ENCODE data around the gene DTX1.

The DTX1 gene

DNA sequence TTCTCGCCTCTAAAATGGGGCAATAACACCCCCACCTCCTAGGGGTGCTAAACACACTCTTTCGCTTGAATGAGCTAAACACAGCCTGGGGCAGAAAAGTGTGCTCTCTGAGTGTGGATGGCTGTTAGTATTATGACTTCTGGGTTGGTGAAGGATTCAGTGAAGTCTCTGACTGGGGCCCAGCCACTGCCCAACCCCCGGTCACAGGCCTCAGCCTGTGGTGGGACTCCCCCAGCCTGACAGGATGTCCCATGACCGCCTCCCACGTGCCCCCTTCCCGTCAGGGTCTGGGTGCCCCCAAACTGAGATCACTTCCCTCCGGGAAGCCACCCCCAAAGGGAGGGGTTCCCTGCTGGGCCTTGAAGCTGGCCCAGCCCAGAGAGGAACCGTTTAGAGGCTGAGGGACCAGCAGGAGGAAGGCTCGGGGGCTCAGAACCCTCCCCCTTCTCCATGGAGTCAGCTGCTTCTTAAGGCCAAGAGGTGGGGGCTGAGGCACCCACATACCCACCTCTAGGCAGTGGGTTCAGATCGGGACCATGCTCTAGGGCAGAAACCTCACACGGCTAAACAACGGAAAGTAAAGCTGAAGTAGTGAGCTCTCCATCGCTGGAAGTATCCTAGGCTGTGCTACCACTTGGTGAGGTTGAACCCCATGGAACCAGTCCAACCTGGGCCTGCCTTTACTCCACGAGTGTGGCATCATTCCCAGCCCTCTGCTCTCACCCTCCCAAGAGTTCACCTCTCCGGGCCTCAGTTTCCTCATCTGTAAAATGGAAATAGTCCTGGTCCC, 13.8 kb downstream of the DTX1 start:
- DNase-seq (ENCODE audit: extremely low read depth in 1 of 2, low read depth in 1 of 2), result no peak

DNA sequence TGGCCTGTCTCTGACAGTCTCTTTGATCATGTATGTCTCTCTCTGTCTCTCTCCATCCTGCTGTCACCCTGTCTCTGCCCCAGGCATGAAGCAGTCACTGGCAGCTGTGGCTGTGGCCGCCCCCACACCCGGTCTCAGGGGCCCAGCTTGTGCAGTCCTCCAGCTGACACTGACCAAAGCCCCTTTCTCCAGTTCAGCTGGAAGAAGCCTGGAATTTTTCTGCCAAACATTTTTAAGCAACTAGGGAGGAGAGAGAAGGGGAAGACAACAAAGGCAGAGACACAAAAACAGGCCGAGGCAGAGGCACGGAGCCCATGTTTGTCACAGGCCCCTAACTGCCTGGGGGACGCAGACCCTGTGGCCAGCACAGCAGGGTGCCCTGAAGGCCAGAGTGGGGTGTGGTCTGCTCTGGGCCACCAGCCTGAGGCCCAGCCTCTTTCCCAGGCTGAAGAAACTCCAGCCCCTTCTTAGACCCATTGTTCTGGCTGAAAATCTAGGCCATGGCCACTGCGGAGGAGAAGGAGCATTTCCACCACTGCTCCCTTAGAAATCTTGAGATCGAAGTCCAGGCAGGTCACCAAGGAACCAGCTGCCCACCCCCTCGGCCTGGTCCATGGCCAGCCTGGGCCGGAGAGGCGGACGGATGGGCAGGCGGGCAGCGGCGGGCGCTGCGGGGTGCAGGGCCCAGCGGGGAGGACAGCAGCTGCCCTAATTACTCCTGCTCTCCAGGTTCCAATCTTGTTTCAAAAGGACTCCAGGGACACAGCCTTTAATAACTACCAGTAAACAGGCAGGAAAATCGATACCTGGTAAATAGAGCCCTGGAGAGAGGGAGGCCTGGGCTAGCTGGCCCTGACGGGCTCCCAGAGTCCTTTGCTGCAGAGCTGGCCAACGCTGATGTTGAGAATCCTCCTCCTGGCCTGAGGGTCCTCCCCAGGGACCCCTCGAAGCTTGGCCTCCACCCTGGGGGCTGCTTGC, 14.9 kb downstream of the DTX1 start:
- DNase-seq (ENCODE audit: extremely low read depth in 1 of 2, low read depth in 1 of 2), result no peak

- DNase-seq (ENCODE audit: extremely low read depth in 1 of 2, low read depth in 1 of 2), result no peak
Measured at GRCh38 chr12:113072136-113072535, 15.6 kb downstream of the DTX1 start.

DNA sequence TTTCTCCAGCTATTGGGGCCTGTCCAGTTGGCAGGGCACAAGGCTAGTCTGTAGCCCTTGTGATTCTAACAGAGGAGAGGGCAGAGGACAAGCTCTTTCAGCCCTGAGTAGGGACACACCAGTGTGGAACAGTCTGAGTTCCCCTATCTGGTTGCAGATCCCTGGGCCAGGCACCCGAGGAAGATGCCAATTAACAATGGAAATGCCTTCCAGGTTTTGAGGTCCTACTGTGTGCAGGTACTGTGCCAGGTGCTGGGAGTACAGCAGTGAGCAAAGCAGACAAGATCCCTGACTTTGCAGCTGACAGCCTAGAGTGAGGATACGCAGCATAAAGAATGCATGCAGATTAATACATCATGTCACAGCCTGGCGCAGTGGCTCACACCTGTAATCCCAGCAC, 17.1 kb downstream of the DTX1 start:
- DNase-seq (ENCODE audit: extremely low read depth in 1 of 2, low read depth in 1 of 2), result no peak

GRCh38 chr12:113075137-113075683, 18.7 kb downstream of the DTX1 start:
- DNase-seq (ENCODE audit: extremely low read depth in 1 of 2, low read depth in 1 of 2), result no peak

GRCh38 chr12:113077057-113077858, 20.7 kb downstream of the DTX1 start:
- DNase-seq (ENCODE audit: extremely low read depth in 1 of 2, low read depth in 1 of 2), result no peak

DNA sequence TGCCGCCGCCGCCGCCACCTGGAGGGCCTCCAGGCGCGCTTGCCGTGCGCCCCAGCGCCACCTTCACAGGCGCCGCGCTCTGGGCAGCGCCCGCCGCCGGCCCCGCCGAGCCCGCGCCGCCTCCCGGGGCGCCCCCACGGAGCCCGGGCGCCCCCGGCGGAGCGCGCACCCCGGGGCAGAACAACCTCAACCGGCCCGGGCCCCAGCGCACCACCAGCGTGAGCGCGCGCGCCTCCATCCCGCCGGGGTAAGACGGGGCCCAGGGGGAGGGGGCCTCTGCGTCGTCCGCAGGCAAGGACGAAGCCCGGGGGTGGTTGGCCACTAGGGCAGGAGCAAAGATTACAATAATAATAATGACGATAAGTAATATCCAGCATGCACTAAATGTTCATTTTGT, 21.3 kb downstream of the DTX1 start:
- no peak for DNase-seq (ENCODE audit: extremely low read depth in 1 of 2, low read depth in 1 of 2)

GRCh38 chr12:113081873-113082272, 25.3 kb downstream of the DTX1 start:
- no peak for DNase-seq (ENCODE audit: extremely low read depth in 1 of 2, low read depth in 1 of 2)

DNA sequence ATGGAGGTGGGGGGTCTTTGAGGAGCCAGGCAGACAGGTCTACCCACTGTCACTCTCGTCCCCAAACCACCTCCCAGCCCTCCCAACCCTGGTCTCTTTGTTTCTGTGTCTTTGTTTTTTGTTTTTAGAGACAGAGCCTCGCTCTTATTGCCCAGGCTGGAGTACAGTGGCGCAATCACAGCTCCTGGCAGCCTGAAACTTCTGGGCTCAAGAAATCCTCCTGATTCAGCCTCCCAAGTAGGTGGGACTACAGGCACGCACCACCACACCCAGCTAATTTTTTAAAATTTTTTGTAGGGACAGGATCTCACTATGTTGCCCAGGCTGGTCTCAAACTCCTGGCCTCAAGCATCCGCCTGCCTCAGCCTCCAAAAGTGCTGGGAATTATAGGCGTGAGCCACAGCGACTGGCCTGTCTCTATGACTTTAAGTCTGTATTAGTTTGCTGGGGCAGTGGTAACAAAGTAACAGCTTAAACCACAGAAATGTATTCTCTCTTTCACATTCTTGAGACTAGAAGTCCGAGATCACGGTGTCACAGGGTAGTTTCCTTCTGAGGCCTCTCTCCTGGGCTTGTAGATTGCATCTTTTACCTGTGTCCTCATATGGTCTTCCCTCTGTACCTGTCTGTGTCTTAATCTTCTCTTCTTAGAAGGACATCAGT, 26.1 kb downstream of the DTX1 start:
- no peak for DNase-seq (ENCODE audit: extremely low read depth in 1 of 2, low read depth in 1 of 2)

DNA sequence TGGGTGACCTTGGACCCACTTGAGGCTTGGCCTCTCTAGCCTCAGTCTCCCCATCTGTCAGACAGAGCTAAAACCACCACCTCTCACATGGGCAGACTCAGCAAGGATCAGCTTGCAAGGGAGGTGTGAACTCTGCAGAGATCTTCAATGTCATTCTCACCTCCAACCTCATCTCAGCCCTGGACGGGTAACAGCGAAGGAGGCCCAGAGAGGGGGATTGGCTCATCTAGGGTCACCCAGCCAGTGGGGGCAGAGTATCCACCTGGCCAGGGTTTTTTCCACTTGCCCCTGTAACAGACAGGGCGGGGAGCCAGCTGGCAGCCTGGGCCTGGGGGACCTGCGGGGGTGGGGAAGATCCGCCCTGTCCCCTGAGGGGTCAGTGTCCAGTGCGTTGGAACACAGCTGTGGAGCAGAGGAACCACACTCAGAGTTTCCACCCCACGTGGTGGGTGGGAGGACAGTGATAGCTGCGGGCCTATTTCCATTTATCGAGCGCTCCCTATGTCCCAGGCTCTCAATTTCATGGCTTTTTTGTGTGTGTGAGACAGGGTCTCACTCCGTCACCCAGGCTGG, 27.4 kb downstream of the DTX1 start:
- no peak for DNase-seq (ENCODE audit: extremely low read depth in 1 of 2, low read depth in 1 of 2)

GRCh38 chr12:113086249-113087164, 30.0 kb downstream of the DTX1 start:
- DNase-seq (ENCODE audit: extremely low read depth in 1 of 2, low read depth in 1 of 2), result no peak

DNA sequence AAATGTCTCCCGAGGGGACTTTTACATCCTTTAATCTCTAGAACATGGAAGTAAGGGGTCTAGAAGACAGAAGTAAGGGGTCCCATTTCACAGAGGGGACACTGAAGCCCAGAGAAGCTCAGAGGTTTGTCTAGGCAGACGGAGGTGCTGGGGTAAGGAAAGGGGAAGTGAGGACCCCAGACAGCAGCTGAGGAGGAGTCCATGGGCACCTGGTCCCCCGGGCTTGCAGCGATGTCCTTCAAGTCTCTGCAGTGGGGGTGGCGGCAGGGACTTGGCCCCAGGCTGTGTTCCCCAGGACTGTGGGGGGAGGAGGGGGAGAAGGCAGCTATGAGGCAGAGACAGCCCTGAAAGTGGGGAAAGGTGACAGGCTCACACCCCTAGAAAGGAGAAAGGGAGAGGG, 30.7 kb downstream of the DTX1 start:
- no peak for DNase-seq (ENCODE audit: extremely low read depth in 1 of 2, low read depth in 1 of 2)

GRCh38 chr12:113088037-113088436, 31.5 kb downstream of the DTX1 start:
- no peak for DNase-seq (ENCODE audit: extremely low read depth in 1 of 2, low read depth in 1 of 2)

GRCh38 chr12:113088971-113089756, 32.6 kb downstream of the DTX1 start:
- peak in 1 of 2 donors; percentile 29 for DNase-seq (ENCODE audit: extremely low read depth in 1 of 2, low read depth in 1 of 2)

DNA sequence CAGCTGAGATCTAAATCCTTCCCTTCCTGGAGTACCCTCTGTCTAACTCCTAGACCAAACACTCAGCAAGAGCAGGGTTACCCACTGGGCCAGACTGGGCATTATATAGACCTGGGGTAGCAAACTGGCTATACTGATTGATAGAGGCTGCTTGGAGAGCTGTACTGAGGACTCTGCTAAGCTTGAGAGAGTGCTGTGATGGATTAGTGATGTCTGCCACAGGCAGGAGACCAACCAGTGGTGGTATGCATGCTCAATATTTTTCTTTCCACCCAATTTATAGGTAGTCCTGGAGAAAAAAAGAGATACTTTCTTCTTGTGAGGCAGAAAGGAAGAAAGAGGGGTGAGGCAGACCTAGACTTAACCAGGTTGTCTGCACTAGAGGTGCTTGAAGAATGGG, 33.3 kb downstream of the DTX1 start:
- no peak for DNase-seq (ENCODE audit: extremely low read depth in 1 of 2, low read depth in 1 of 2)

DNA sequence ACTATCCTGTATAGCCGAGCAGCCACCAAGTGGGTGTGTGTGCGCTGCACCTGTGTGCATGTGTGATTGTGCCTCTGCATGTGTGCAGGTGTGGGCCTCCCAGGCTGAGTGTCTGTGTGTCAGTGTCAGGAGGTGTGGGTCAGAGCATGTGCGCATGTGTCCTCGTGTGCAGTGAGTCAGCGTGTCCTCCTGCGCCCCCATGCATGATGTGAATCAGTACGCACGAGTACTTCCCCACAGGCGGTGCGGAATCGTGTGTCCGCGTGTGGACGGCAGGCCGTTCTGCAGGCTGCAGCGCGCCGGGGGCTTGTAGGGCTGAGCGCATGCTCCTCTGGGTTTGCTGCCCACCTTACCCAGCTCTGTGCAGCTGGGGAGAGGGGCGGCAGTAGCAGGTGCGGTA, 34.2 kb downstream of the DTX1 start:
- DNase-seq (ENCODE audit: extremely low read depth in 1 of 2, low read depth in 1 of 2), result no peak

DNA sequence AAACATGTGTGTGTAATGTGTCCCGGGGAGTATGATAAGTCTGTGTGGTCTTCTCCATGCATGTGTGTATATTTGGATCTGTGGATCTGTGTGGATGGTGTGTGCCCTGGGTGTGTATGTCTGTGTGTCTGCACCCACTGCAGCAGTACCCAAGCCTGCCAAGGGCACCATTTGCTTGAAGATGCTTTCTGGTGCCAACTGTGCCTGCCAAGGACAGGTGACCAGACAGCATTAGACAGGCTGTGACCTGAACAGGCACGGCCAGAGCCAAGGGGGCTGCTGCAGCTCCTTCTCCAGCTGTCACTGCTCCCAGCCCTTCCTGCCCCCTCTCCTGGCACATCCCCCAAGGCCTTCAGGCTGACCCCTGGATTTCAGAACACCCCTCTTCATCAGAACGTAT, 35.0 kb downstream of the DTX1 start:
- DNase-seq (ENCODE audit: extremely low read depth in 1 of 2, low read depth in 1 of 2), result no peak

Measured in activated CD8-positive, alpha-beta memory T cell treated with anti-CD3 and anti-CD28 coated beads for 1 hour (primary cell).